Measurements from ENCODE around the gene CPA4.

Gene CPA4

GRCh38 chr7:130274983-130275591 lies 17.9 kb upstream of the CPA4 start:
- DNase-seq, result no peak

GRCh38 chr7:130275826-130276297 lies 17.1 kb upstream of the CPA4 start:
- DNase-seq, result no peak

GRCh38 chr7:130276796-130277762 lies 15.9 kb upstream of the CPA4 start:
- no peak for DNase-seq

- no peak for DNase-seq
Observed at GRCh38 chr7:130277763-130278643, 15.0 kb upstream of the CPA4 start.

DNA sequence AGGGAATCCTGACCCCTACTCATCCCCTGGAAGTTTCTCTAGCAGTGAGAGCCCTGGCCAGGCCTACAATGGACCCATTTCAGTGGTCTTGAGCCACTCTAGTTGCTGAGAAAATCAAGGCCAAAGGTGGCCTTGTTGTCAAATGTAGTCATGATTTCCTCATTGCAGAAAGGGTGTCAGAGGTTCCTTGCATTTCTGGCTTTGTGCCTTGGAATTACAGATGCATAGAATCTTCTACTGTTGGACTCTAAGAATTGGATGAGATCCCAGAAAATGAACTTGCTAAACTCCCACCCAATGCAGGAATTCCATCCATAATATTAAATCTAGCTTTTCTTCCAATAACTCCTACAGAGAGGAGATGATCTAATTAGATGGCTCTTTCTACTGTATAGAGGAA lies 14.1 kb upstream of the CPA4 start:
- no peak for DNase-seq

- no peak for DNase-seq
Observed at GRCh38 chr7:130279286-130279685, 13.7 kb upstream of the CPA4 start.

DNA sequence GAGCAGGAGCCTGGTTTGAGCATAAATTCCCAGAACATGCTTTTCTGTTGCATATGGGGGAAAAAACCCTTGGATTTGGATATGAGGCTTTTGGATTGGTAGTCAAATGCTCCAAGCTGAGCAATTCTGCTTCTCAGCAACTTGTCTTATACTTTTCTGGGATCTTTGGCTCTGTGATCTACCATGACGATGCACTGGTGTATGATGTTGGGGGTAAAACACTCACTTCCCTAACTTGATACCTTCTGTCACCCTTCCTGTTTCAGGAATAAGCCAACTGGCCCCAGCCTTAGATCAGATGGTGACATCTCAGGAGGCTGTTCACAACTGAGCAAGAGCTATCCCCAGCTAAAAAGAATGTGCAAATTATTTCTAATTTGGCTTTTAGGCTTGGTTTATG lies 13.1 kb upstream of the CPA4 start:
- no peak for DNase-seq

DNA sequence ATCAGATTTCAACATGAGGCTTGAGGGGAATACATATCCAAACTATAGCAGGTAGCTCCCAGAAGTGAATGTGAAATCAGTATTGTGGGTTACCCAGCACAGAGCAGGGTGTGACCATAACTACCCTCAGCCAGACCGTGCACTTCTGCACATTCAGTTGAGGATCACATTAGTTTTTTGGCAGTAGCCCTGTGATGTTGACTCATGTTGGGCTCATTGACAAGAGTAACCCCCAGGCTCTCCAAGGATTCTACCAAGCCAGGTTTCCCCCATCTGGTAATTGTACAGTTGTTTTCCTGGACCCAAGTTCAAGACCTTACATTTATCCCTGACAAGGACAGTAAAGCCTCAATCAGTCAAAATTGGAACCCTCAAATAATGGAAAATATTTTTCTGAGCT lies 11.7 kb upstream of the CPA4 start:
- DNase-seq, result no peak

GRCh38 chr7:130286881-130287280 lies 6.1 kb upstream of the CPA4 start:
- DNase-seq, result no peak

DNA sequence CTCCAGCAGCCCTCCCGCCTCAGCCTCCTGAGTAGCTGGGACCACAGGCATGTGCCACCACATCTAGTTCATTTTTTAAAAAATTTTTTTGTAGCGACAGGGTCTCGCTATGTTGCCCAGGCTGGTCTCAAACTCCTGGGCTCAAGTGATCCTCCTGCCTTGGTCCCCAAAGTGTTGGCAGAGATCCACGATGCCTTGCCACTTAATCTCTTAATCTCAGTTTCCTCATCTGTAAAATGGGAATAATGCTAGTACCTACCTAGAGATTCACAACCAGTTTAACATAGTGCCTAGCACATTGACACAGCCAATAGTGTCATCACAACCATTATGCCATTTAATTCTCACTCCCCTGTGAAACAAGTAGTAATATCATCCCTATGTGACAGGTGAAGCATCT lies 4.8 kb upstream of the CPA4 start:
- no peak for DNase-seq

- DNase-seq, result no peak
Observed at GRCh38 chr7:130288829-130289228, 4.1 kb upstream of the CPA4 start.

GRCh38 chr7:130289478-130289877 lies 3.5 kb upstream of the CPA4 start:
- DNase-seq, result no peak

- no peak for DNase-seq
Observed at GRCh38 chr7:130290745-130291144, 2.2 kb upstream of the CPA4 start.

GRCh38 chr7:130293521-130293920 lies 560 bp downstream of the CPA4 start:
- DNase-seq, result no peak

- DNase-seq, result no peak
Observed at GRCh38 chr7:130294314-130294713, 1.4 kb downstream of the CPA4 start.

- DNase-seq, result no peak
Observed at GRCh38 chr7:130296221-130296951, 3.4 kb downstream of the CPA4 start.

DNA sequence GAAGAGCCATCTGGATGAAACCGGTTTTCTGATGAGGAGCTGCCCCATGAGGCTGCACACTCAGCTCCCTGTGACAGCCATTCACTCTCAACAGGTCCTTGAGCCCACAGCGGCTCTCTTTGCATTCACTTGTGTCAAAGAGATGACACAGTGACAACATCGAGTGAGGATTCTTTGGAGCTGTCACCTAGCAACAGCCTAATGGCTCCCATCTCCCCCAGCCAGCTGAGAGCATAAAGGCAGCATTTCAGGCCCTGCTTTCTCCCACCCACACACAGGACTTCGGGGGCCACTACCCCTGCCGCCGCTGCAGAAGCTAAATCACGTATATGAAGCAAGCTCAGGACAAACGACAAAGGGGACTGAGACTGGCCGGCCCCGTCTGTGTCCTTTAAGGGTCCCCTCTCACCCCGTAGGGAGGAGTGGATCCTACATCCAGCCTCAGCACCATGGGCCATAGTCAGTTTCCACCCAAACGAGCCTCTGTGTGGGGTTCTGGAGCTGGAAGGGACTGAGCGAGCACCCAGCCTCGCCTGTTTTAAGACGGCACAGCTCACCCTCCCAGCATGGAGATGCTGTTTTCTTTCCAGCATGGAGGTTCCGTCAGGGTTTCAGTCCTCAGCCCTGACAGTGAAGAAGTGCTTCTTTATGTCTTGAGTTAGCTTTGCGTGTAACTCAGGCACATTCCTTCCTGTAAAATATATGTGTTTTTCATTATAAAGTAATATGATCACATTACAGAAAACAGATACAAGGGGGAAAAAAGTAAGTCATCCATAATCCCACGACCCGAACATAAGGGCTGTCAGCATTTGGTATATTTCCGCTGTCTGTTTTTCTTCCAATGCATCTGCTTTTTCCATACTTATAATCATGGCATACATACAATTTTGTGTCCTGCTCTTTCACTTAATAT lies 4.9 kb downstream of the CPA4 start:
- DNase-seq, result no peak

GRCh38 chr7:130298544-130299326 lies 5.8 kb downstream of the CPA4 start:
- DNase-seq, result no peak

DNA sequence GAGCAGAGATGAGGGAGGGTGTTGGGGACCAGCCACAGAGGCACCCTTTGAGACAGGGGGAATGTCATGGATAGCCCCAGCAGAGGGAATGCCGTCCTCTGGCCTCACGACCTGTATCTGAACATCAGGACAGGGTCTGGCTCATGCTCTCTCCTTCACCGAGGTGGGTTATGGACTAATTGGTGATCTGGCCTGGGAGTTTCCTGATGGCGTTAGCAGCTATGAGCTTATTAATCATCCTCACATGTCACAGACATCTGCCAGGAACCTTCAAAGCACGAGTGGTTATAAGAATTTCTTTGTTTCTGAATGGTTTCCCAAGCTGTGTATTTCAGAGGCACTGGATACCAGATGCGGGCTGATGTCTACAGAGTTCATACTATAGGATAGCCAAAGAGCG lies 6.9 kb downstream of the CPA4 start:
- DNase-seq, result no peak

DNA sequence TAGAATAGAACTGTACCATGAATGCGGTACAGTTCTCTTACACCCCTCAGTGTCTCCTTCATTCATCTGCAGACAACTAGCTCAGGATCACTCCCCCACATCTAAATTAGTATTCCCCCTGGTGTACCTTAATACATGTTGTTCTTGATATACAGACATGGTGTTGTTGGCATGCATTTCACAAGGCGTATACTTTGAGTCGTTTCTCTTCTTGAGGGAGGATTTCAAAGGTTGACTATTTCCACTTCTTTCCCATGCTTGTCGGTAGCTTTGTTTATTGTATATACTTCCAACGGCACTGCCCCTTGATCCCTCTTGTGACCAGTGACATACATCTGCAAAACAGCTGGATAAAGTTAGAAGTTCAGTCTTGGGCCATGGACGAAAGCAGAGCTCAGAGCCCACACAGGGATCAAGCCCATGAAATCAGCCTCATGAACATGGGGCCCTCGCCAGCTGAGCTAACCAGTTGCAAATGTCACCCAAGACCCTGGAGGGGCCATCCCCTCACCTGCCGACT lies 8.6 kb downstream of the CPA4 start:
- no peak for DNase-seq
